BLaER1 treated with 17β-estradiol and CSF1 and Interleukin-3, amounts not matched to agents 10 nM and 100 nM (cell line): Measurements from ENCODE around the gene TEC.

Experiments
- H3K27ac ChIP-seq, 11 experiments: shearing (Covaris generic); formaldehyde crosslinking; 2 replicates each; pipeline ENCODE4 v1.8.1; 2022
- H3K27me3 ChIP-seq, 11 experiments: shearing (Covaris generic); formaldehyde crosslinking; 2 replicates each; pipeline ENCODE4 v1.8.1; 2022
- H3K36me3 ChIP-seq, 11 experiments: shearing (Covaris generic); formaldehyde crosslinking; 2 replicates each; pipeline ENCODE4 v1.8.1; 2022
- H3K4me1 ChIP-seq, 10 experiments: shearing (Covaris generic); formaldehyde crosslinking; 2 replicates each; pipeline ENCODE4 v1.8.1; 2022
- H3K4me2 ChIP-seq, 11 experiments: shearing (Covaris generic); formaldehyde crosslinking; 2 replicates each; pipeline ENCODE4 v1.8.1; 2022
- H3K4me3 ChIP-seq, 10 experiments: shearing (Covaris generic); formaldehyde crosslinking; 2 replicates each; pipeline ENCODE4 v1.8.1; 2022
- H3K9ac ChIP-seq, 11 experiments: shearing (Covaris generic); formaldehyde crosslinking; 2 replicates each; pipeline ENCODE4 v1.8.1; 2022
- H3K9me3 ChIP-seq, 11 experiments: shearing (Covaris generic); formaldehyde crosslinking; replicated peaks in 1 of 11; 2 replicates each; pipeline ENCODE4 v1.8.1; 2022
- H4K20me1 ChIP-seq, 11 experiments: shearing (Covaris generic); formaldehyde crosslinking; 2 replicates each; pipeline ENCODE4 v1.8.1; 2022
- Cebpa-rat ChIP-seq, 11 experiments: shearing (Covaris generic); IDR thresholded peaks; 2 replicates each; pipeline ENCODE4 v1.8.1; 2022

The TEC gene

GRCh38 chr4:48250980-48251379 is 18.7 kb downstream of the TEC start:
- H3K9me3 ChIP-seq = peaks cover 0 to 48% (median 28%) of the 10 kb centered on the region in 11 experiments; a peak in 20 of 22 replicates
- peaks cover 0 to 73% (median 20%) of the 10 kb centered on the region in 11 experiments; a peak in 16 of 22 replicates for H3K36me3 ChIP-seq
- no peaks in the 10 kb centered on the region for H3K27me3 ChIP-seq
- no peak overlapping the region for H3K9ac ChIP-seq
- H3K4me2 ChIP-seq = no peak overlapping the region
- peaks cover 0 to 36% (median 15%) of the 10 kb centered on the region in 10 experiments; a peak in 17 of 20 replicates for H3K4me1 ChIP-seq
- TF ChIP-seq Cebpa-rat (IDR thresholded peaks at IDR 0.05) = no peak
- H4K20me1 ChIP-seq = peaks cover 0 to 83% (median 0%) of the 10 kb centered on the region in 11 experiments; a peak in 5 of 22 replicates
- H3K4me3 ChIP-seq = no peak overlapping the region
- no peak overlapping the region for H3K27ac ChIP-seq

DNA sequence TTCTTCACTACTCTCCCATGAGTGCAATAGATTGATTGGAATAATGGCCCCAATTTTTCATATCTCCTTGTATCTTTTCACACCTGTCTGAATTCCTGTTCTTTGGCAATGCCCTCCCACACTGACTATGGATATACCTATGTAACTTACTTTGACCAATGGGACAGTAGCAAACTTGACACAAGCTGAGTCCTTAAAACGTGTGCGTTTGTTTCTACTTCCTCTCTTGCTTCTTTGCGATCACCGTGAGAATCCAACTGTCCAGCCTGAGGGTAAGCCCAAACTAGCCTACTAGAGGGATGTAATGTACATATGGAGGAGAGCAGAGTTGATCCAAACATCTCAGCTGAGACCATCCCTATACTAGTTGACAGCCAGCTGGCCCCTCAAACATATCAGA is 19.3 kb downstream of the TEC start:
- H4K20me1 ChIP-seq = peaks cover 0 to 77% (median 0%) of the 10 kb centered on the region in 11 experiments; a peak in 5 of 22 replicates
- H3K9me3 ChIP-seq = peaks cover 0 to 53% (median 34%) of the 10 kb centered on the region in 11 experiments; a peak in 20 of 22 replicates
- H3K9ac ChIP-seq = no peak overlapping the region
- H3K27ac ChIP-seq = no peak overlapping the region
- TF ChIP-seq Cebpa-rat (IDR thresholded peaks at IDR 0.05) = no peak
- H3K27me3 ChIP-seq = no peaks in the 10 kb centered on the region
- no peak overlapping the region for H3K4me3 ChIP-seq
- H3K36me3 ChIP-seq = peaks cover 4 to 74% (median 24%) of the 10 kb centered on the region in 11 experiments; a peak in 17 of 22 replicates
- H3K4me1 ChIP-seq = peaks cover 0 to 36% (median 15%) of the 10 kb centered on the region in 10 experiments; a peak in 16 of 20 replicates
- H3K4me2 ChIP-seq = no peak overlapping the region

- peaks cover 8 to 58% (median 38%) of the 10 kb centered on the region in 11 experiments; a peak in 20 of 22 replicates for H3K9me3 ChIP-seq
- H3K4me2 ChIP-seq = no peak overlapping the region
- TF ChIP-seq Cebpa-rat (IDR thresholded peaks at IDR 0.05) = no peak
- peaks cover 0 to 69% (median 0%) of the 10 kb centered on the region in 11 experiments; a peak in 5 of 22 replicates for H4K20me1 ChIP-seq
- peaks cover 5 to 74% (median 29%) of the 10 kb centered on the region in 11 experiments; a peak in 17 of 22 replicates for H3K36me3 ChIP-seq
- H3K4me1 ChIP-seq = peaks cover 0 to 30% (median 15%) of the 10 kb centered on the region in 10 experiments; a peak in 15 of 20 replicates
- no peak overlapping the region for H3K27ac ChIP-seq
- H3K9ac ChIP-seq = no peak overlapping the region
- no peaks in the 10 kb centered on the region for H3K27me3 ChIP-seq
- no peak overlapping the region for H3K4me3 ChIP-seq
These were observed 20.3 kb downstream of the TEC start for GRCh38 chr4:48249378-48249777.

GRCh38 chr4:48248559-48248953 is 21.1 kb downstream of the TEC start:
- Histone ChIP-seq H3K4me2 (peak overlapping the region in 2 of 11 experiments; percentile 13 to 14; a peak in 2 of 22 replicates), H3K27ac (peak overlapping the region in 6 of 11 experiments; percentile 25 to 60 (median 58); a peak in 4 of 22 replicates), H3K4me3 (no peak overlapping the region)

DNA sequence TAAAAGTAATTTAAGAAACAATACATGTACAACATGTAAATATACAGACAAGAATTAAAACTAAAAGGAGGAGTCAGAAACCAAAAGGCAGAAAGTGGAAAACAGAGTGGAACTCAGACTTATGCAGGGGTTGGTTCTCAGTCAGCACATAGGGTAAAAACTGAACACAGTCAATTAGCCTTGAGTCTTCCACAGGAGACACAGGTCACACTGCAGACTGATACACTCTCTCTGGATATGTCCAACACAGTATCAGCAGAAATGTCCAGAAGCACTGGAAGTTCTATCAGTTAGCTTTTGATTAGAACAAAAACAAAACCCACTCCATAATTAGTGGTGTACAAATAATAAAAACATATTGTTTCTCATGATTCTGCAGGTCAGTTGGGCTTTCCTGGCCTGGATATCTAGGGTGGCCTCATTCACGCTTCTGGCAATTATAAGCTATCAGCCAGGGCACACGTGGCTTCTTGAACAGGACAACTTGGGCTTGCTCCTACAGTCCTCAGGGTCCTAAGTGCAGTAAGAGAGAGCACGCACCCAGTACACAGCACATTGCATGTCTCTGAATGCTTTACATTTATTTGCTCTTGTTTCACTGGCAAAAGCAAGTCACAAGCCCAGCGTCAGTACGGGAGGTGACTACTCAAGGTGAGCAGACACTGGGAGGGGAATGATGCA is 21.6 kb downstream of the TEC start:
- Histone ChIP-seq H4K20me1 (peaks cover 0 to 56% (median 0%) of the 10 kb centered on the region in 11 experiments; a peak in 4 of 22 replicates), H3K4me1 (peaks cover 0 to 30% (median 15%) of the 10 kb centered on the region in 10 experiments; a peak in 14 of 20 replicates), H3K4me2 (peak overlapping the region in 5 of 11 experiments; percentile 13 to 57 (median 46); a peak in 6 of 22 replicates), H3K27me3 (no peaks in the 10 kb centered on the region), H3K4me3 (no peak overlapping the region), H3K9ac (no peak overlapping the region), H3K27ac (peak overlapping the region in 9 of 11 experiments; percentile 3 to 60 (median 53); a peak in 11 of 22 replicates), H3K9me3 (peaks cover 8 to 62% (median 41%) of the 10 kb centered on the region in 11 experiments; a peak in 20 of 22 replicates), H3K36me3 (peaks cover 5 to 74% (median 40%) of the 10 kb centered on the region in 11 experiments; a peak in 17 of 22 replicates)
- no peak for TF ChIP-seq Cebpa-rat (IDR thresholded peaks at IDR 0.05)

More at GRCh38 chr4:48248559-48248953, 21.1 kb downstream of the TEC start:
- TF ChIP-seq Cebpa-rat (IDR thresholded peaks at IDR 0.05) = no peak
- no peaks in the 10 kb centered on the region for H3K27me3 ChIP-seq
- H3K36me3 ChIP-seq = peaks cover 5 to 76% (median 36%) of the 10 kb centered on the region in 11 experiments; a peak in 17 of 22 replicates
- H4K20me1 ChIP-seq = peaks cover 0 to 61% (median 0%) of the 10 kb centered on the region in 11 experiments; a peak in 4 of 22 replicates
- peaks cover 8 to 61% (median 41%) of the 10 kb centered on the region in 11 experiments; a peak in 20 of 22 replicates for H3K9me3 ChIP-seq
- H3K9ac ChIP-seq = no peak overlapping the region
- peaks cover 0 to 30% (median 15%) of the 10 kb centered on the region in 10 experiments; a peak in 14 of 20 replicates for H3K4me1 ChIP-seq

GRCh38 chr4:48247142-48247877 is 22.3 kb downstream of the TEC start:
- H3K4me3 ChIP-seq = no peak overlapping the region
- no peaks in the 10 kb centered on the region for H3K27me3 ChIP-seq
- H3K9ac ChIP-seq = no peak overlapping the region
- H3K4me1 ChIP-seq = peaks cover 0 to 29% (median 15%) of the 10 kb centered on the region in 10 experiments; a peak in 14 of 20 replicates
- peaks cover 0 to 55% (median 0%) of the 10 kb centered on the region in 11 experiments; a peak in 4 of 22 replicates for H4K20me1 ChIP-seq
- H3K27ac ChIP-seq = peak overlapping the region; percentile 3 to 60 (median 48); a peak in 14 of 22 replicates
- H3K9me3 ChIP-seq = peaks cover 8 to 66% (median 41%) of the 10 kb centered on the region in 11 experiments; a peak in 20 of 22 replicates
- no peak for TF ChIP-seq Cebpa-rat (IDR thresholded peaks at IDR 0.05)
- peak overlapping the region in 7 of 11 experiments; percentile 14 to 57 (median 46); a peak in 13 of 22 replicates for H3K4me2 ChIP-seq
- peaks cover 5 to 67% (median 46%) of the 10 kb centered on the region in 11 experiments; a peak in 17 of 22 replicates for H3K36me3 ChIP-seq

- H3K9me3 ChIP-seq = peaks cover 8 to 56% (median 31%) of the 10 kb centered on the region in 11 experiments; a peak in 20 of 22 replicates
- H3K4me1 ChIP-seq = peaks cover 0 to 44% (median 15%) of the 10 kb centered on the region in 10 experiments; a peak in 14 of 20 replicates
- no peak overlapping the region for H3K4me2 ChIP-seq
- peaks cover 5 to 50% (median 30%) of the 10 kb centered on the region in 11 experiments; a peak in 16 of 22 replicates for H3K36me3 ChIP-seq
- no peak for TF ChIP-seq Cebpa-rat (IDR thresholded peaks at IDR 0.05)
- H3K4me3 ChIP-seq = no peak overlapping the region
- no peak overlapping the region for H3K9ac ChIP-seq
- no peak overlapping the region for H3K27ac ChIP-seq
- H4K20me1 ChIP-seq = peaks cover 0 to 48% (median 0%) of the 10 kb centered on the region in 11 experiments; a peak in 4 of 22 replicates
- H3K27me3 ChIP-seq = no peaks in the 10 kb centered on the region
These were observed 25.0 kb downstream of the TEC start for GRCh38 chr4:48244665-48245064.

DNA sequence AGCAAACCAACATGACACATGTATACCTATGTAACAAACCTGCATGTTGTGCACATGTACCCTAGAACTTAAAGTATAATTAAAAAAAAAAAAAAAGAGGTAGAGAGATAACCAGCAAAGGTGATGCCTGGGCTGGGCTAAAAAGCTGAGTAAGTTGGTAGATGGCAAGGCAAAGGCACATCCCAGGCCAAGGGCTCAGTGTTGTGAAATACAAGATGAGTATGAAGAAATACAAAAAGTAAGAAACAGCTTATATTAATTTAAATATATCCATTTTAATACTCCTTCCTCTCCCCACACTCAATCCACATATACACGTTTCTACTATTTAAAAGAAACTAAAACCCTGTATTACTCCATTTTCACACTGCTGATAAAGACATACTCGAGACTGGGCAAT is 25.8 kb downstream of the TEC start:
- Histone ChIP-seq H3K4me3 (no peak overlapping the region), H3K27ac (no peak overlapping the region), H3K9ac (no peak overlapping the region), H3K4me1 (peaks cover 0 to 44% (median 15%) of the 10 kb centered on the region in 10 experiments; a peak in 14 of 20 replicates), H3K4me2 (no peak overlapping the region), H3K27me3 (no peaks in the 10 kb centered on the region), H3K9me3 (peaks cover 8 to 56% (median 31%) of the 10 kb centered on the region in 11 experiments; a peak in 20 of 22 replicates), H4K20me1 (peaks cover 0 to 53% (median 0%) of the 10 kb centered on the region in 11 experiments; a peak in 4 of 22 replicates), H3K36me3 (peaks cover 5 to 50% (median 30%) of the 10 kb centered on the region in 11 experiments; a peak in 16 of 22 replicates)
- no peak for TF ChIP-seq Cebpa-rat (IDR thresholded peaks at IDR 0.05)
